GM12878 (cell line): ENCODE data around the gene CCBE1. TPM values are rescaled to one million over a fixed set of nuclear protein-coding genes. Genes with fewer than 3 reads are reported as not detected.
"Not testable (repeated sequence)": the region's sequence is repeated elsewhere in the genome, so short reads cannot be mapped to it uniquely, and the experiment has no call there.

Source experiments
- ATAC-seq: fragments of 200-7000 bp; cut with Tn5 transposase; 3 replicates; pipeline ENCODE4 v1.9.1; 2020; ENCODE audit warnings: mild to moderate bottlenecking, moderate library complexity
- BruUV-seq: library from RNA; stranded (reverse); fragments of 400-500 nt; replicated peaks from 2 replicates; lab custom pipeline; 2021; lab: Mats Ljungman, UMichigan
- CTCF ChIA-PET: fragments of 300-600 bp; sonication (Branson Sonifier 250); formaldehyde crosslinking; extraction: SDS; loops from one replicate; lab custom pipeline; 2021; ENCODE audit warnings: inconsistent platforms; lab: Yijun Ruan, JAX
- POLR2A ChIA-PET: fragments of 350-600 bp; formaldehyde crosslinking; extraction: SDS; loops from one replicate; lab custom pipeline; 2021; ENCODE audit warnings: inconsistent platforms; lab: Charles Lee
- RAD21 ChIA-PET: fragments of 300-600 bp; sonication (Branson Sonifier 250); formaldehyde crosslinking; loops from one replicate; lab custom pipeline; 2023; ENCODE audit warnings: antibody characterized with exemption; ENCODE audit not compliant: unreplicated experiment; lab: Charles Lee
- SMC1A ChIA-PET: fragments of 300-600 bp; sonication (Branson Sonifier 250); formaldehyde crosslinking; loops from one replicate; lab custom pipeline; 2023; ENCODE audit not compliant: unreplicated experiment, uncharacterized antibody; lab: Charles Lee
- DNase-seq: peaks from one replicate; pipeline ENCODE4 v3.0.0-alpha.2; 2011; ENCODE audit warnings: low read depth, low spot score
- FAIRE-seq: peaks from 3 replicates; lab custom pipeline; 2011; peaks lifted over from hg19 to GRCh38; lab: Jason Lieb, UNC
- H2AFZ ChIP-seq: 2 replicates; pipeline ENCODE4 v1.6.0; 2011; ENCODE audit warnings: low read depth, low read length, control low read depth; ENCODE audit not compliant: control insufficient read depth
- H3K27ac ChIP-seq: 2 replicates; pipeline ENCODE4 v1.5.1; 2011; ENCODE audit warnings: control low read depth; ENCODE audit not compliant: control insufficient read depth, insufficient read depth
- H3K27me3 ChIP-seq, 2 experiments: replicated peaks in 1 of 2; 2 replicates each; pipeline versions ENCODE4 v1.6.0 to v1.6.1; 2011; ENCODE audit warnings: low read length in 1 of 2; ENCODE audit not compliant: control insufficient read depth in 2 of 2, insufficient read depth in 2 of 2
- H3K36me3 ChIP-seq, 2 experiments: 2 replicates each; pipeline ENCODE4 v1.5.1; 2011; ENCODE audit warnings: low read length in 1 of 2; ENCODE audit not compliant: control insufficient read depth in 2 of 2, insufficient read depth in 2 of 2
- H3K4me1 ChIP-seq: 2 replicates; pipeline ENCODE4 v1.6.1; 2011; ENCODE audit warnings: mild to moderate bottlenecking, low read length, moderate library complexity, mixed read lengths; ENCODE audit not compliant: control insufficient read depth, insufficient read depth
- H3K4me2 ChIP-seq: 2 replicates; pipeline ENCODE4 v1.6.0; 2011; ENCODE audit warnings: control low read depth; ENCODE audit not compliant: control insufficient read depth, insufficient read depth
- H3K4me3 ChIP-seq: fragments of 200-600 bp; sonication (generic); 2 replicates; pipeline ENCODE4 v1.5.1; 2016
- H3K79me2 ChIP-seq: 2 replicates; pipeline ENCODE4 v1.6.0; 2011; ENCODE audit warnings: low read length; ENCODE audit not compliant: control insufficient read depth, insufficient read depth
- H3K9ac ChIP-seq: 2 replicates; pipeline ENCODE4 v1.8.0; 2011; ENCODE audit warnings: low read length, control low read depth, mixed read lengths; ENCODE audit not compliant: control insufficient read depth, insufficient read depth
- H3K9me3 ChIP-seq: replicated peaks from 3 replicates; pipeline ENCODE4 v1.5.1; 2011; ENCODE audit warnings: mild to moderate bottlenecking, low read length; ENCODE audit not compliant: control insufficient read depth, insufficient read depth
- H4K20me1 ChIP-seq: 2 replicates; pipeline ENCODE4 v1.6.0; 2011; ENCODE audit not compliant: control insufficient read depth, insufficient read depth
- KLF5 ChIP-seq: fragments of 450-650 bp; IDR thresholded peaks from 2 replicates; pipeline ENCODE4 v1.6.1; 2014; ENCODE audit warnings: mild to moderate bottlenecking; ENCODE audit not compliant: partially characterized antibody
- MAX ChIP-seq: IDR thresholded peaks from 2 replicates; pipeline ENCODE4 v1.6.1; 2012; ENCODE audit warnings: low read depth, low read length, improper control_type of control experiment
- PAX5 ChIP-seq: IDR thresholded peaks from 2 replicates; pipeline ENCODE4 v1.6.1; 2011; ENCODE audit warnings: low read depth, low read length, borderline replicate concordance
- WGBS: methylation state at CpG from one replicate; pipeline ENCODE4 v1.1.6; 2016; ENCODE audit warnings: low lambda C conversion rate; ENCODE audit not compliant: insufficient replicate concordance, insufficient coverage; ENCODE audit errors: missing lambda C conversion rate; 5-methylcytosine and 5-hydroxymethylcytosine counted together
- in situ Hi-C: fragments of 300-500 bp; cut with MboI; formaldehyde crosslinking; loops from 9 replicates; pipeline ENCODE4 v1.14.3; 2018; ENCODE audit warnings: mixed read lengths
- intact Hi-C: fragments of 100-400 bp; cut with micrococcal nuclease; formaldehyde crosslinking; loops from one replicate; pipeline ENCODE4 v1.14.2; 2022; ENCODE audit not compliant: unreplicated experiment
- polyA plus RNA-seq, 11 experiments: library from polyadenylated mRNA; depleted of rRNA in 4 of 11; unstranded in 6 of 11; stranded (reverse) in 5 of 11; fragments of >200 nt; fragmentation: Nextera tagmentation in 4 of 11; fragmentation: Illumina TruSeq in 1 of 11; extraction: Ambion mirVana in 4 of 11; extraction: Trizol in 1 of 11; gene quantifications; 1 replicate in 1 of 11; 2 replicates in 10 of 11; pipeline versions ENCODE4 v1.2.1 to v1.2.3, GENCODE V29; 2011 to 2016; ENCODE audit warnings: inconsistent platforms in 2 of 11, missing spikeins in 2 of 11, low read depth in 1 of 11
- total RNA-seq, 4 experiments: library from RNA; depleted of rRNA in 3 of 4; stranded (reverse); fragments of >200 nt in 3 of 4; fragmentation: Illumina TruSeq in 1 of 4; extraction: Trizol in 1 of 4; gene quantifications; 2 replicates each; pipeline versions ENCODE4 v1.2.1 to v1.2.3, GENCODE V29; 2013 to 2021
- TF ChIP-seq, protein P1 (sequence below): fragments of 450-650 bp; IDR thresholded peaks from 2 replicates; pipeline ENCODE4 v1.6.1; 2017; ENCODE audit warnings: mild to moderate bottlenecking, low read depth, inconsistent platforms; ENCODE audit not compliant: poor library complexity, severe bottlenecking

The CCBE1 gene
- total and polyA plus RNA-seq, 10 of the 15 experiments (the other 5 are each of a cell fraction or from before 2014, with no cell fraction given), result 0.03 to 0.49 (median 0.04) TPM; not detected in 7

- TF ChIP-seq PAX5 (no peak), KLF5 (no peak), MAX (no peak)
- TF ChIP-seq, protein P1, sequence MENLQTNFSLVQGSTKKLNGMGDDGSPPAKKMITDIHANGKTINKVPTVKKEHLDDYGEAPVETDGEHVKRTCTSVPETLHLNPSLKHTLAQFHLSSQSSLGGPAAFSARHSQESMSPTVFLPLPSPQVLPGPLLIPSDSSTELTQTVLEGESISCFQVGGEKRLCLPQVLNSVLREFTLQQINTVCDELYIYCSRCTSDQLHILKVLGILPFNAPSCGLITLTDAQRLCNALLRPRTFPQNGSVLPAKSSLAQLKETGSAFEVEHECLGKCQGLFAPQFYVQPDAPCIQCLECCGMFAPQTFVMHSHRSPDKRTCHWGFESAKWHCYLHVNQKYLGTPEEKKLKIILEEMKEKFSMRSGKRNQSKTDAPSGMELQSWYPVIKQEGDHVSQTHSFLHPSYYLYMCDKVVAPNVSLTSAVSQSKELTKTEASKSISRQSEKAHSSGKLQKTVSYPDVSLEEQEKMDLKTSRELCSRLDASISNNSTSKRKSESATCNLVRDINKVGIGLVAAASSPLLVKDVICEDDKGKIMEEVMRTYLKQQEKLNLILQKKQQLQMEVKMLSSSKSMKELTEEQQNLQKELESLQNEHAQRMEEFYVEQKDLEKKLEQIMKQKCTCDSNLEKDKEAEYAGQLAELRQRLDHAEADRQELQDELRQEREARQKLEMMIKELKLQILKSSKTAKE, result no peak
Measured at GRCh38 chr18:59649591-59649990, 47.6 kb downstream of the CCBE1 start.

DNA sequence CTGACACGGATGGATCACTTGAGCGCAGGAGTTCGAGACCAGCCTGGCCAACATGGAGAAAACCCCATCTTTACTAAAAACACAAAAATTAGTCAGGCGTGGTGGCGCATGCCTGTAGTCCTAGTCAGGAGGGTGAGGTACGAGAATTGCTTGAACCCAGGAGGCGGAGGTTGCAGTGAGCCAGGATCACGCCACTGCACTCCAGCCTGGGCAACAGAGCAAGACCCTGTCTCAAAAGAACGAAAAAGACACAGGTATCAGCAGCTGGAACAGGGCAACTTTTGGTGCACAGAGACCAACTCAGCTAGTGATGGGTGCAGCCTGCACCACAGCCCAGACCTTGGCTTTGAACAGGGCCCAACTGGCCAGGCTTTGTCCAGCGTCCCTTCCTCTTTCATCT lies 48.8 kb downstream of the CCBE1 start:
- H3K27me3 ChIP-seq, H3K9me3 ChIP-seq, RAD21 ChIA-PET, H4K20me1 ChIP-seq, SMC1A ChIA-PET, DNase-seq, H3K4me2 ChIP-seq, FAIRE-seq, H3K36me3 ChIP-seq, POLR2A ChIA-PET, H2AFZ ChIP-seq, in situ Hi-C loops, H3K79me2 ChIP-seq, H3K27ac ChIP-seq, H3K4me3 ChIP-seq, H3K9ac ChIP-seq, H3K4me1 ChIP-seq, ATAC-seq, BruUV-seq: not testable (repeated sequence)
- intact Hi-C loops, result loop anchor here (2.0 kb wide), 1 partner anchor 26 kb away; no protein-coding TSS in a partner anchor
- WGBS, result 31% methylated on average over 10 of the region's 10 CpGs
- CTCF ChIA-PET, result interaction anchor here (1.6 to 2.1 kb wide), 2 partner anchors 13 to 17 kb away, joined by 4 to 7 read pairs; no protein-coding TSS in a partner anchor

More at GRCh38 chr18:59649591-59649990, 47.6 kb downstream of the CCBE1 start:
- Histone ChIP-seq H3K4me2 (no peak overlapping the region), H3K4me3 (no peak overlapping the region), H3K79me2 (no peaks in the 10 kb centered on the region), H3K4me1 (no peaks in the 10 kb centered on the region), H3K27me3 (no peaks in the 10 kb centered on the region; a peak in 2 of 4 replicates), H3K9me3 (no peaks in the 10 kb centered on the region), H4K20me1 (no peaks in the 10 kb centered on the region), H3K36me3 (no peaks in the 10 kb centered on the region), H2AFZ (no peak overlapping the region), H3K27ac (no peak overlapping the region), H3K9ac (no peak overlapping the region)
- intact Hi-C loops (loop anchor here (2.0 kb wide), 1 partner anchor 25 kb away; no protein-coding TSS in a partner anchor), in situ Hi-C loops (no loop called here)
- no TSS peak for BruUV-seq
- ChIA-PET RAD21 (no interaction called here), POLR2A (interaction anchor here (0.5 kb wide), 1 partner anchor 164 kb away, joined by 3 read pairs; no protein-coding TSS in a partner anchor), SMC1A (interaction anchor here (1.1 kb wide), 1 partner anchor 9 kb away, joined by 4 read pairs; no protein-coding TSS in a partner anchor), CTCF (interaction anchor here (2.1 kb wide), 1 partner anchor 14 kb away, joined by 4 read pairs; no protein-coding TSS in a partner anchor)
- WGBS, result 0% methylated on average over 1 of the region's 1 CpG
- ATAC-seq, result no peak
- no peak for DNase-seq
- FAIRE-seq, result no peak
